ENCODE results near the gene CES1.

CES1 gene

GRCh38 chr16:55775857-55776256 lies 57.0 kb downstream of the CES1 start:
- H3K4me3 ChIP-seq (ENCODE audit: low read length in 2 of 2): no peak overlapping the region
- no peak overlapping the region for H2BK120ac ChIP-seq (ENCODE audit: low read depth, low read length)
- H3K23ac ChIP-seq (ENCODE audit: low read depth, low read length, poor library complexity): no peak overlapping the region
- H3K9me3 ChIP-seq (replicated peaks in 1 of 2; ENCODE audit: control insufficient read depth in 2 of 2, insufficient read depth in 1 of 2, low read depth in 1 of 2, low read length in 2 of 2): no peaks in the 10 kb centered on the region
- H4K91ac ChIP-seq (ENCODE audit: low read depth, low read length, poor library complexity): no peak overlapping the region
- no peak overlapping the region for H3K18ac ChIP-seq (ENCODE audit: low read length)
- no peak overlapping the region for H2BK12ac ChIP-seq (ENCODE audit: low read length)
- no peaks in the 10 kb centered on the region for H3K36me3 ChIP-seq (replicated peaks in 1 of 2; ENCODE audit: control insufficient read depth in 2 of 2, insufficient read depth in 2 of 2, low read length in 2 of 2)
- H3K4me2 ChIP-seq (ENCODE audit: insufficient read depth, low read length, poor library complexity, severe bottlenecking): no peak overlapping the region
- no peak overlapping the region for H3K27ac ChIP-seq (replicated peaks; ENCODE audit: low read length)
- no peak for DNase-seq (ENCODE audit: low spot score)
- no peak overlapping the region for H2BK15ac ChIP-seq (ENCODE audit: low read length)
- no peak overlapping the region for H3K9ac ChIP-seq (ENCODE audit: low read depth, low read length, poor library complexity)
- H3K27me3 ChIP-seq (ENCODE audit: control insufficient read depth in 3 of 3, insufficient read depth in 3 of 3, low read depth in 1 of 3, low read length in 3 of 3): no peaks in the 10 kb centered on the region
- no peak overlapping the region for H2AFZ ChIP-seq (ENCODE audit: low read length)
- H2AK5ac ChIP-seq (ENCODE audit: low read depth, low read length): no peak overlapping the region
- WGBS, 2 donors (ENCODE audit: extremely low coverage in 2 of 2, insufficient read length in 2 of 2, insufficient replicate concordance in 1 of 2): no CpG with 5 or more reads among the region's 4 CpGs
- no peaks in the 10 kb centered on the region for H3K4me1 ChIP-seq (ENCODE audit: control insufficient read depth in 2 of 2, insufficient read depth in 1 of 2, low read depth in 1 of 2, low read length in 2 of 2)
- H4K8ac ChIP-seq (ENCODE audit: low read depth, low read length): no peak overlapping the region
- no peak overlapping the region for H2BK5ac ChIP-seq (ENCODE audit: low read length)
- H3K4ac ChIP-seq (ENCODE audit: low read length): no peak overlapping the region
- H3K14ac ChIP-seq (ENCODE audit: low read length): no peak overlapping the region
- H3K79me1 ChIP-seq (ENCODE audit: low read depth, low read length): no peaks in the 10 kb centered on the region

DNA sequence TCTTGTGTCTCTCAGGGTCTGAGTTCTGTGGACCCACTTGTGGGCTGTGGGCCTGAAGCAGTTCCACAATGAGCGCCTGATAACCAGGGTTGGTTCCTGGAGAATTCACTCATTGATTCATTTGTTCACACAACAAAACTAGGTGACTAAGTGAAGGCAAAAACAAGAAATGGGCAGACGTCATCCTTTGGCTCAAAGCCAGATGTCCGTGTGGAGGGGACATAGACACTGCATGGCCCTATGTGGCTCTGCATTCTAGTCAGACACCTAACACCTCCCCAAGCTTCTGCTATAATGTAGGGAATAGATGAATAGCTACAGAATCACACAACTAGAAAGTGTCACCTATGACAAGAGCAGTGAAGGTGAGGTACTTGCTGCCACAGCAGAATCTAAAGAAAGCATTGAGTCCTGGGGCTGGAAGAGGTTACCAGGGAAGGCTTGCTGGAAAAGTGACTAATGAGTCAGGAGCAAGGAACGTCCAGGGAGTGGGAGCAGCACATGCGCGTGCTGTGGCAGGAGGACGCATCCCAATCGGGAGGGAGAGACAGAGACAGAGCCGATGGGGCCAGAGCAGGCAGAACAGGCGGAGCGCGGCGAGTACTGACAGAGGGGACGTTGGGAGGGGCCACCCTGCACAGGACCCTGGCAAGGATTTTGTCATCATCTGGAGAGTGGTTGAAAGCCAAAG lies 58.9 kb downstream of the CES1 start:
- no peak overlapping the region for H3K27ac ChIP-seq (replicated peaks; ENCODE audit: low read length)
- H3K9ac ChIP-seq (ENCODE audit: low read depth, low read length, poor library complexity): no peak overlapping the region
- H2BK120ac ChIP-seq (ENCODE audit: low read depth, low read length): no peak overlapping the region
- no peak overlapping the region for H3K4me3 ChIP-seq (ENCODE audit: low read length in 2 of 2)
- H2BK12ac ChIP-seq (ENCODE audit: low read length): no peak overlapping the region
- no peak overlapping the region for H2BK15ac ChIP-seq (ENCODE audit: low read length)
- no peak overlapping the region for H4K91ac ChIP-seq (ENCODE audit: low read depth, low read length, poor library complexity)
- no peaks in the 10 kb centered on the region for H3K36me3 ChIP-seq (replicated peaks in 1 of 2; ENCODE audit: control insufficient read depth in 2 of 2, insufficient read depth in 2 of 2, low read length in 2 of 2)
- H3K9me3 ChIP-seq (replicated peaks in 1 of 2; ENCODE audit: control insufficient read depth in 2 of 2, insufficient read depth in 1 of 2, low read depth in 1 of 2, low read length in 2 of 2): no peaks in the 10 kb centered on the region
- no peak overlapping the region for H3K4ac ChIP-seq (ENCODE audit: low read length)
- H3K79me1 ChIP-seq (ENCODE audit: low read depth, low read length): no peaks in the 10 kb centered on the region
- H2AK5ac ChIP-seq (ENCODE audit: low read depth, low read length): no peak overlapping the region
- no peak overlapping the region for H2AFZ ChIP-seq (ENCODE audit: low read length)
- no peak overlapping the region for H4K8ac ChIP-seq (ENCODE audit: low read depth, low read length)
- peak overlapping the region; percentile 19 for H3K18ac ChIP-seq (ENCODE audit: low read length)
- no CpG with 5 or more reads among the region's 14 CpGs for whole genome bisulfite sequencing, 2 donors (ENCODE audit: extremely low coverage in 2 of 2, insufficient read length in 2 of 2, insufficient replicate concordance in 1 of 2)
- peak overlapping the region; percentile 47 for H3K14ac ChIP-seq (ENCODE audit: low read length)
- no peak for DNase-seq (ENCODE audit: low spot score)
- peak overlapping the region; percentile 58 for H3K23ac ChIP-seq (ENCODE audit: low read depth, low read length, poor library complexity)
- H3K4me1 ChIP-seq (ENCODE audit: control insufficient read depth in 2 of 2, insufficient read depth in 1 of 2, low read depth in 1 of 2, low read length in 2 of 2): no peaks in the 10 kb centered on the region
- no peaks in the 10 kb centered on the region for H3K27me3 ChIP-seq (ENCODE audit: control insufficient read depth in 3 of 3, insufficient read depth in 3 of 3, low read depth in 1 of 3, low read length in 3 of 3)
- H3K4me2 ChIP-seq (ENCODE audit: insufficient read depth, low read length, poor library complexity, severe bottlenecking): no peak overlapping the region
- no peak overlapping the region for H2BK5ac ChIP-seq (ENCODE audit: low read length)

DNA sequence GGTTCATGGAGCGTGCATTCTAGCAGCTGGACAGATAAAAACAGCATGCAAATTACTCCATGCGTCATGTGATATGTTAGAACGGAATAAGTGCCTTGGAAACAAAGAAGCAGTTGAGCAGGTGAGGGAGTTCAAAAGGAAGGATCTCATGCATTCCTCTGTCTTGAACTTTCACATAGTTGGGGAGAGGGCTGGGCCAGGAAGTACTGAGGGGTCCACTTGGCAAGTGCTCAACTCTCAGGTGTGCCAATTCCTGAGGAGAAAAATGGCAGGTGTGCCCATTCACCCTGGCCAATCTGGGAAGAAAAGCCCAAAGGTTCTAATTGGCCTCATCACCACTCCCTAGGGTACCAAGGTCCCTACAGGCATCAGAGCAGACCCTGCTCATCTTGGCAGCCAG lies 67.7 kb downstream of the CES1 start:
- Histone ChIP-seq H4K8ac (ENCODE audit: low read depth, low read length) (no peak overlapping the region), H2BK120ac (ENCODE audit: low read depth, low read length) (no peak overlapping the region), H3K4ac (ENCODE audit: low read length) (no peak overlapping the region), H3K9me3 (replicated peaks in 1 of 2; ENCODE audit: control insufficient read depth in 2 of 2, insufficient read depth in 1 of 2, low read depth in 1 of 2, low read length in 2 of 2) (peaks cover 0 to 2% of the 10 kb centered on the region in 2 donors), H3K79me1 (ENCODE audit: low read depth, low read length) (no peaks in the 10 kb centered on the region), H3K4me1 (ENCODE audit: control insufficient read depth in 2 of 2, insufficient read depth in 1 of 2, low read depth in 1 of 2, low read length in 2 of 2) (peaks cover 0 to 3% of the 10 kb centered on the region in 2 donors), H3K4me3 (ENCODE audit: low read length in 2 of 2) (no peak overlapping the region), H2BK5ac (ENCODE audit: low read length) (no peak overlapping the region), H2BK15ac (ENCODE audit: low read length) (no peak overlapping the region), H3K27me3 (ENCODE audit: control insufficient read depth in 3 of 3, insufficient read depth in 3 of 3, low read depth in 1 of 3, low read length in 3 of 3) (peaks cover 0 to 6% (median 0%) of the 10 kb centered on the region in 3 experiments), H3K14ac (ENCODE audit: low read length) (no peak overlapping the region), H3K36me3 (replicated peaks in 1 of 2; ENCODE audit: control insufficient read depth in 2 of 2, insufficient read depth in 2 of 2, low read length in 2 of 2) (no peaks in the 10 kb centered on the region), H3K9ac (ENCODE audit: low read depth, low read length, poor library complexity) (no peak overlapping the region), H3K27ac (replicated peaks; ENCODE audit: low read length) (no peak overlapping the region), H3K18ac (ENCODE audit: low read length) (no peak overlapping the region), H2AFZ (ENCODE audit: low read length) (no peak overlapping the region), H3K4me2 (ENCODE audit: insufficient read depth, low read length, poor library complexity, severe bottlenecking) (no peak overlapping the region), H3K23ac (ENCODE audit: low read depth, low read length, poor library complexity) (no peak overlapping the region), H4K91ac (ENCODE audit: low read depth, low read length, poor library complexity) (no peak overlapping the region), H2AK5ac (ENCODE audit: low read depth, low read length) (no peak overlapping the region), H2BK12ac (ENCODE audit: low read length) (no peak overlapping the region)
- no peak for DNase-seq (ENCODE audit: low spot score)
- no CpG with 5 or more reads among the region's 3 CpGs for WGBS, 2 donors (ENCODE audit: extremely low coverage in 2 of 2, insufficient read length in 2 of 2, insufficient replicate concordance in 1 of 2)

GRCh38 chr16:55760310-55761001 lies 72.4 kb downstream of the CES1 start:
- Histone ChIP-seq H3K9ac (ENCODE audit: low read depth, low read length, poor library complexity) (peak overlapping the region; percentile 38), H4K91ac (ENCODE audit: low read depth, low read length, poor library complexity) (no peak overlapping the region), H2BK5ac (ENCODE audit: low read length) (peak overlapping the region; percentile 69), H3K4me3 (ENCODE audit: low read length in 2 of 2) (peak overlapping the region in 1 of 2 donors; percentile 0), H2BK12ac (ENCODE audit: low read length) (no peak overlapping the region), H3K9me3 (replicated peaks in 1 of 2; ENCODE audit: control insufficient read depth in 2 of 2, insufficient read depth in 1 of 2, low read depth in 1 of 2, low read length in 2 of 2) (peaks cover 0 to 2% of the 10 kb centered on the region in 2 donors), H3K79me1 (ENCODE audit: low read depth, low read length) (no peaks in the 10 kb centered on the region), H3K4me2 (ENCODE audit: insufficient read depth, low read length, poor library complexity, severe bottlenecking) (peak overlapping the region; percentile 32), H2AFZ (ENCODE audit: low read length) (peak overlapping the region; percentile 73), H3K4ac (ENCODE audit: low read length) (no peak overlapping the region), H3K23ac (ENCODE audit: low read depth, low read length, poor library complexity) (no peak overlapping the region), H3K27ac (replicated peaks; ENCODE audit: low read length) (no peak overlapping the region), H3K14ac (ENCODE audit: low read length) (no peak overlapping the region), H4K8ac (ENCODE audit: low read depth, low read length) (no peak overlapping the region), H2AK5ac (ENCODE audit: low read depth, low read length) (no peak overlapping the region), H3K27me3 (ENCODE audit: control insufficient read depth in 3 of 3, insufficient read depth in 3 of 3, low read depth in 1 of 3, low read length in 3 of 3) (peaks cover 0 to 11% (median 0%) of the 10 kb centered on the region in 3 experiments), H3K4me1 (ENCODE audit: control insufficient read depth in 2 of 2, insufficient read depth in 1 of 2, low read depth in 1 of 2, low read length in 2 of 2) (peaks cover 0 to 3% of the 10 kb centered on the region in 2 donors), H3K18ac (ENCODE audit: low read length) (peak overlapping the region; percentile 44), H3K36me3 (replicated peaks in 1 of 2; ENCODE audit: control insufficient read depth in 2 of 2, insufficient read depth in 2 of 2, low read length in 2 of 2) (no peaks in the 10 kb centered on the region), H2BK120ac (ENCODE audit: low read depth, low read length) (no peak overlapping the region), H2BK15ac (ENCODE audit: low read length) (no peak overlapping the region)
- WGBS, 2 donors (ENCODE audit: extremely low coverage in 2 of 2, insufficient read length in 2 of 2, insufficient replicate concordance in 1 of 2): no CpG with 5 or more reads among the region's 30 CpGs
- peak; percentile 24 for DNase-seq (ENCODE audit: low spot score)

All from neuronal stem cell (in vitro differentiated cells).